GM18861 (cell line): ENCODE data around the gene S100A4.
"Not testable (repeated sequence)": the region's sequence is repeated elsewhere in the genome, so short reads cannot be mapped to it uniquely, and the experiment has no call there.

Experiments
- ATAC-seq: cut with Tn5 transposase; IDR thresholded peaks from one replicate; pipeline ENCODE4 v1.9.1; 2021; ENCODE audit not compliant: unreplicated experiment

The S100A4 gene

GRCh38 chr1:153535242-153536011 lies 10.2 kb downstream of the S100A4 start, which contains the start of gene S100A6:
Gene S100A6 (minus strand): TSS chr1:153535991. CDS start chr1:153535339, 652 bp downstream.
- no peak for ATAC-seq

GRCh38 chr1:153534925-153535241 lies 10.7 kb downstream of the S100A4 start:
- ATAC-seq: no peak

- no peak for ATAC-seq
Observed at GRCh38 chr1:153534226-153534924, 11.2 kb downstream of the S100A4 start.

- ATAC-seq: no peak
Observed at GRCh38 chr1:153533689-153534201, 11.9 kb downstream of the S100A4 start.

- ATAC-seq: no peak
Observed at GRCh38 chr1:153532769-153533599, 12.6 kb downstream of the S100A4 start.

GRCh38 chr1:153532181-153532580 lies 13.4 kb downstream of the S100A4 start:
- ATAC-seq: no peak

- ATAC-seq: no peak
Observed at GRCh38 chr1:153531638-153532037, 14.0 kb downstream of the S100A4 start.

GRCh38 chr1:153527683-153528040 lies 17.9 kb downstream of the S100A4 start:
- no peak for ATAC-seq

GRCh38 chr1:153527023-153527682 lies 18.5 kb downstream of the S100A4 start:
- ATAC-seq: no peak

GRCh38 chr1:153526132-153526543 lies 19.5 kb downstream of the S100A4 start:
- ATAC-seq: no peak

- ATAC-seq: no peak
Observed at GRCh38 chr1:153525088-153525728, 20.4 kb downstream of the S100A4 start.

GRCh38 chr1:153522353-153523048 lies 23.1 kb downstream of the S100A4 start:
- ATAC-seq: not testable (repeated sequence)

GRCh38 chr1:153521808-153522207 lies 23.8 kb downstream of the S100A4 start:
- ATAC-seq: not testable (repeated sequence)

- ATAC-seq: no peak
Observed at GRCh38 chr1:153520818-153521476, 24.7 kb downstream of the S100A4 start.

- ATAC-seq: not testable (repeated sequence)
Observed at GRCh38 chr1:153520137-153520691, 25.4 kb downstream of the S100A4 start.

GRCh38 chr1:153519242-153519641 lies 26.4 kb downstream of the S100A4 start:
- ATAC-seq: no peak

GRCh38 chr1:153515504-153516394 lies 29.9 kb downstream of the S100A4 start:
- ATAC-seq: no peak

- ATAC-seq: no peak
Observed at GRCh38 chr1:153513666-153514065, 31.9 kb downstream of the S100A4 start.
